Lower leg skin (tissue), 3 donors: Measurements from ENCODE around the gene CCDC117.

Experiments used
- CTCF ChIP-seq, 3 donors: fragments of 450-650 bp; IDR thresholded peaks; one replicate each; pipeline ENCODE4 v1.5.1; 2016; ENCODE audit warnings: antibody characterized with exemption in 3 of 3, mild to moderate bottlenecking in 3 of 3, moderate library complexity in 2 of 3
- POLR2A ChIP-seq, 2 donors: fragments of 450-650 bp; IDR thresholded peaks; one replicate each; pipeline ENCODE4 v1.6.1; 2016 to 2017; ENCODE audit warnings: antibody characterized with exemption in 2 of 2, mild to moderate bottlenecking in 1 of 2, moderate library complexity in 1 of 2

- no peak for TF ChIP-seq CTCF (IDR thresholded peaks at IDR 0.05)
- no peak for TF ChIP-seq POLR2A (IDR thresholded peaks at IDR 0.05)
Measured at GRCh38 chr22:28734393-28734792, 38.1 kb upstream of the CCDC117 start.
